Measurements from ENCODE around the gene FTO. TPM values are rescaled to one million over a fixed set of nuclear protein-coding genes. Genes with fewer than 3 reads are reported as not detected.

The FTO gene
- total RNA-seq, 1 experiment from 2014 or later: 78.3 TPM

DNA sequence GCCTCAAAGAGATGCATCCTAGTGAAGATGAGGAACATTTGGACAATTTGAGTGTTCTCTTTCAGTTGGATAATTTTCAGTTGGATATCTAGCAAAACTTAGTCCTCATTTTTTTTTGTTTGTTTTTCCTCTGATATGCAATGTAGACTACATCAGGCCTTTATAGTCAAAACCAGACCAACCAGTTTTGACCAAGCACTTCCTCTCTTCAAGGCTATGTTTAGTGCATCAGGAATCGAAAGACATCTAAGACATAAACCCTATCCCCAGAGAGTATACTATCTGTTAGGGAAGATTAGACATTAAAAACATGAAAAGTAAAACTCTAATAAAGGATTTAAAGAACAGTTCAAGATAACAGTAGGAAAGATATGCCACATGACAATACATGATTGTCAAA is 326.5 kb downstream of the FTO start:
- no TSS peak for BruUV-seq (replicated peaks)
- no peak for DNase-seq
- Mint-ChIP-seq H3K36me3 (ENCODE audit: insufficient read depth, unreplicated experiment) (peaks cover 14% of the 10 kb centered on the region), H3K4me1 (ENCODE audit: low read depth, unreplicated experiment) (no peaks in the 10 kb centered on the region), H3K27ac (ENCODE audit: unreplicated experiment) (no peak overlapping the region), H3K27me3 (ENCODE audit: insufficient read depth, unreplicated experiment) (no peaks in the 10 kb centered on the region), H3K9me3 (ENCODE audit: unreplicated experiment) (peaks cover 43% of the 10 kb centered on the region), H3K4me3 (ENCODE audit: unreplicated experiment) (no peak overlapping the region)
- no peak overlapping the region for H3K4me3 ChIP-seq (ENCODE audit: low read depth, low read length)
- H3K4me1 ChIP-seq: no peaks in the 10 kb centered on the region
- ChIA-PET CTCF (no interaction called here), POLR2A (no interaction called here)
- H3K36me3 ChIP-seq (ENCODE audit: control insufficient read depth, insufficient read depth, low read length): no peaks in the 10 kb centered on the region
- intact Hi-C loops (cut with micrococcal nuclease; ENCODE audit: unreplicated experiment): no loop called here
- peaks cover 19% of the 10 kb centered on the region for H3K9me3 ChIP-seq
- TF ChIP-seq, protein P1, sequence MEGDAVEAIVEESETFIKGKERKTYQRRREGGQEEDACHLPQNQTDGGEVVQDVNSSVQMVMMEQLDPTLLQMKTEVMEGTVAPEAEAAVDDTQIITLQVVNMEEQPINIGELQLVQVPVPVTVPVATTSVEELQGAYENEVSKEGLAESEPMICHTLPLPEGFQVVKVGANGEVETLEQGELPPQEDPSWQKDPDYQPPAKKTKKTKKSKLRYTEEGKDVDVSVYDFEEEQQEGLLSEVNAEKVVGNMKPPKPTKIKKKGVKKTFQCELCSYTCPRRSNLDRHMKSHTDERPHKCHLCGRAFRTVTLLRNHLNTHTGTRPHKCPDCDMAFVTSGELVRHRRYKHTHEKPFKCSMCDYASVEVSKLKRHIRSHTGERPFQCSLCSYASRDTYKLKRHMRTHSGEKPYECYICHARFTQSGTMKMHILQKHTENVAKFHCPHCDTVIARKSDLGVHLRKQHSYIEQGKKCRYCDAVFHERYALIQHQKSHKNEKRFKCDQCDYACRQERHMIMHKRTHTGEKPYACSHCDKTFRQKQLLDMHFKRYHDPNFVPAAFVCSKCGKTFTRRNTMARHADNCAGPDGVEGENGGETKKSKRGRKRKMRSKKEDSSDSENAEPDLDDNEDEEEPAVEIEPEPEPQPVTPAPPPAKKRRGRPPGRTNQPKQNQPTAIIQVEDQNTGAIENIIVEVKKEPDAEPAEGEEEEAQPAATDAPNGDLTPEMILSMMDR (IDR thresholded peaks at IDR 0.05; ENCODE audit: insufficient read depth in 1 of 2, low read depth in 1 of 2, low read length in 1 of 2, severe bottlenecking in 1 of 2, unreplicated experiment in 1 of 2): no peak
- no peaks in the 10 kb centered on the region for H3K27me3 ChIP-seq (replicated peaks; ENCODE audit: control insufficient read depth, insufficient read depth, low read length)

DNA sequence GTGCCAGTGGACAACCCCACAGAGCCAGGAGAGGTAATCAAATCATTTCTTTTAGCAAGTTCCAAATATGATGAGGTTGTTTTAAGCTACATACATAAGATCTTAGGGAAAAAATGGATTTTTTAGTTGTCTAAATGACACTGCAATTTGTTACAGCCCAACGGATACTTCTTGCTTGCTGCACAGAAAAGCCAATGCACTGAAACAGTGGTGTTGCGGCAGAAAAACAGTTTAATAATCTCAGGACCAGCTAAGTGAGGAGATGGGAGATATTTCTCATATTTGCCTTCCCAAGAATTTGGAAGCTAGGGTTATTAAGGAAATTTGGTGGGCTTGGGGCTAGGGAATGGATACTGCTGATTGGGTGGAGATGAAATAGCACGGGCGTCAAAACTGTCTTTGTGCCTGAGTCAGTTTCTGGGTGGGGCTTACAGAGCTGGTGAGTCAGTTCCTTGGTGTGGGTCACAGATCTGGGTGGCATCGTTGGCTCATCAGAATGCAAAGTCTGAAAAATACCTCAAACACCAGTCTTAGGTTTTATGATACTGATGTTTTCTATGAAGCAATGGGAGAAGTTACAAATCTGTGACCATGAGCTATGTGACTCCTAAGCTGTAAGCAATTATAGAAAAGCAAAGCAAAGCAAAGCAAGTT is 327.3 kb downstream of the FTO start:
- intact Hi-C loops (cut with micrococcal nuclease; ENCODE audit: unreplicated experiment): no loop called here
- Mint-ChIP-seq H3K4me1 (ENCODE audit: low read depth, unreplicated experiment) (no peaks in the 10 kb centered on the region), H3K9me3 (ENCODE audit: unreplicated experiment) (peaks cover 43% of the 10 kb centered on the region), H3K27me3 (ENCODE audit: insufficient read depth, unreplicated experiment) (no peaks in the 10 kb centered on the region), H3K27ac (ENCODE audit: unreplicated experiment) (no peak overlapping the region), H3K36me3 (ENCODE audit: insufficient read depth, unreplicated experiment) (peaks cover 14% of the 10 kb centered on the region), H3K4me3 (ENCODE audit: unreplicated experiment) (no peak overlapping the region)
- TF ChIP-seq, protein P1 (IDR thresholded peaks at IDR 0.05; ENCODE audit: insufficient read depth in 1 of 2, low read depth in 1 of 2, low read length in 1 of 2, severe bottlenecking in 1 of 2, unreplicated experiment in 1 of 2): no peak
- no peak for DNase-seq
- CTCF ChIA-PET: interaction anchor here (0.6 kb wide), 1 partner anchor 82 kb away, joined by 4 read pairs; no protein-coding TSS in a partner anchor
- POLR2A ChIA-PET: no interaction called here
- H3K36me3 ChIP-seq (ENCODE audit: control insufficient read depth, insufficient read depth, low read length): no peaks in the 10 kb centered on the region
- H3K9me3 ChIP-seq: peaks cover 19% of the 10 kb centered on the region
- BruUV-seq (replicated peaks): no TSS peak
- no peaks in the 10 kb centered on the region for H3K4me1 ChIP-seq
- no peak overlapping the region for H3K4me3 ChIP-seq (ENCODE audit: low read depth, low read length)
- no peaks in the 10 kb centered on the region for H3K27me3 ChIP-seq (replicated peaks; ENCODE audit: control insufficient read depth, insufficient read depth, low read length)

DNA sequence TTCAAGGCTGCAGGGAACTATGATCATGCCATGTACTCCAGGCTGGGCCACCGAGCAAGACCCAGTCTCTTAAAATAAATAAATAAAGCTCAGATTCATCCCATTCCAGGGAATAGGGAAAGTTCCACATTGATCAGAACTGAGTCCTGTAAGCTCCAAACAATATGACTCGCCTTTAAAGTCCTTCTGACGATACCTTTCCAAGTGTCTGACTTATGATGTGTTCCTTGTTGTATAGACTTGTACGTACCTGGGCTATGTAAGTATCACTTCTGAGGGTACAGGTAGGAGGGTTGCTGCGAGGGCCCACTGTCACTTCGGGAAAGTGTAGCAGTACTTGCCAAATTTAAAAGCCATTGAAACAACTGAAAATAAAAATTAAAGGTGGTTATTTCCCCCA is 329.8 kb downstream of the FTO start:
- H3K9me3 Mint-ChIP-seq (ENCODE audit: unreplicated experiment): peaks cover 43% of the 10 kb centered on the region
- H3K36me3 Mint-ChIP-seq (ENCODE audit: insufficient read depth, unreplicated experiment): peaks cover 14% of the 10 kb centered on the region
- no TSS peak for BruUV-seq (replicated peaks)
- H3K4me1 ChIP-seq: no peaks in the 10 kb centered on the region
- H3K9me3 ChIP-seq: peaks cover 19% of the 10 kb centered on the region
- ChIA-PET CTCF (no interaction called here), POLR2A (no interaction called here)
- no peaks in the 10 kb centered on the region for H3K27me3 Mint-ChIP-seq (ENCODE audit: insufficient read depth, unreplicated experiment)
- intact Hi-C loops (cut with micrococcal nuclease; ENCODE audit: unreplicated experiment): no loop called here
- H3K27me3 ChIP-seq (replicated peaks; ENCODE audit: control insufficient read depth, insufficient read depth, low read length): no peaks in the 10 kb centered on the region
- no peak overlapping the region for H3K27ac Mint-ChIP-seq (ENCODE audit: unreplicated experiment)
- no peak overlapping the region for H3K4me3 ChIP-seq (ENCODE audit: low read depth, low read length)
- no peaks in the 10 kb centered on the region for H3K36me3 ChIP-seq (ENCODE audit: control insufficient read depth, insufficient read depth, low read length)
- H3K4me3 Mint-ChIP-seq (ENCODE audit: unreplicated experiment): no peak overlapping the region
- DNase-seq: no peak
- TF ChIP-seq, protein P1 (IDR thresholded peaks at IDR 0.05; ENCODE audit: insufficient read depth in 1 of 2, low read depth in 1 of 2, low read length in 1 of 2, severe bottlenecking in 1 of 2, unreplicated experiment in 1 of 2): no peak
- H3K4me1 Mint-ChIP-seq (ENCODE audit: low read depth, unreplicated experiment): no peaks in the 10 kb centered on the region
